ENCODE results near the gene RHOT2.

DNA sequence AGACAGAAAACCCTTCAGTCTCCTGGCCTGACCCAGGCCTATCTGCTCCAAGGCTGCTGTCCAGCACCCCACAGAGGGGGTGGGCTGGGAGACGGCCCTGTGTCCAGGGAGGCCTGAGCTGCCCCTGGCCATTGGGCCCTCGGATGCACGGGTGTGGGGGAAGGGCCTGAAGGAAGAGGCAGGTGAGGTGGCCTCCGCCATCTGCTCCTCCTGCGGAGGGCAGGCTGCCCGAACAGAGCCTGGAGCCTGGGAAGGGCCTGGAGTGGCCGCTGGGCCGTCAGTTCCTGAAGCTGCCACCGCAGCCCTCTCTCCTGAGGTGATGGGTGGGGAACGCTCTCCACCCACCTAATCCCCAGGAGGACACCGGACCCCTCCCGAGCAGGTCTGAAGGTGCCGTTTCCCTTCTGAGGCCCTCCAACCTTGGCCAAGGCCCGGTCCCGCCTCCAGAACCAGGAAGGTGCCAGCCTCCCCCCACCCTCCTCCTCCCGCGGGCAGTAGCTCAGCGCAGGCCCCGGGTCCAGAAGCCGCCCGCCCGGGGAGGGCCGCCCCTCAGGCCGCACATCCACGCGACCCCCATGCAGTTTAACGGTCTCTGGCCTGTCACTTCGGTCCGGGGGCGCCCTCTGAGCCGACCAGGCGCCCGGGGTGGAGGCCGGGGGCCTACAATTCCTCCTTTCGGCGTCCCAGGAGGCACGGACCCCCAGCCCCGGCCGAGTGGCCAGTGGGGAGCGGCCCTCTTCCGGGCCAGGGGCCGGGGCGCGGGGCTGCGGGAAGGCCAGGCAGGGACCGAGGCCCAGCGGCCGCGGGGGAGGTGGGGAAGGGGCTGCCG lies 36.8 kb downstream of the RHOT2 start:
- TF ChIP-seq, protein P1, sequence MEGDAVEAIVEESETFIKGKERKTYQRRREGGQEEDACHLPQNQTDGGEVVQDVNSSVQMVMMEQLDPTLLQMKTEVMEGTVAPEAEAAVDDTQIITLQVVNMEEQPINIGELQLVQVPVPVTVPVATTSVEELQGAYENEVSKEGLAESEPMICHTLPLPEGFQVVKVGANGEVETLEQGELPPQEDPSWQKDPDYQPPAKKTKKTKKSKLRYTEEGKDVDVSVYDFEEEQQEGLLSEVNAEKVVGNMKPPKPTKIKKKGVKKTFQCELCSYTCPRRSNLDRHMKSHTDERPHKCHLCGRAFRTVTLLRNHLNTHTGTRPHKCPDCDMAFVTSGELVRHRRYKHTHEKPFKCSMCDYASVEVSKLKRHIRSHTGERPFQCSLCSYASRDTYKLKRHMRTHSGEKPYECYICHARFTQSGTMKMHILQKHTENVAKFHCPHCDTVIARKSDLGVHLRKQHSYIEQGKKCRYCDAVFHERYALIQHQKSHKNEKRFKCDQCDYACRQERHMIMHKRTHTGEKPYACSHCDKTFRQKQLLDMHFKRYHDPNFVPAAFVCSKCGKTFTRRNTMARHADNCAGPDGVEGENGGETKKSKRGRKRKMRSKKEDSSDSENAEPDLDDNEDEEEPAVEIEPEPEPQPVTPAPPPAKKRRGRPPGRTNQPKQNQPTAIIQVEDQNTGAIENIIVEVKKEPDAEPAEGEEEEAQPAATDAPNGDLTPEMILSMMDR (IDR thresholded peaks at IDR 0.05) = no peak
- TF ChIP-seq POLR2A (IDR thresholded peaks at IDR 0.05) = no peak

All from Peyer's patch (tissue), 4 donors.